HL-60 (cell line): ENCODE results near the gene LRRC30.

Source experiments
- DNase-seq, 2 experiments: peaks; one replicate each; pipeline ENCODE4 v3.0.0-alpha.2; 2010 to 2020; ENCODE audit warnings: low read depth in 1 of 2, low spot score in 1 of 2
- H3K27ac ChIP-seq: fragments of 250-450 bp; sonication (Bioruptor Pico); replicated peaks from 2 replicates; pipeline ENCODE4 v1.5.1; 2020; ENCODE audit warnings: mild to moderate bottlenecking, moderate library complexity
- H3K27me3 ChIP-seq: fragments of 250-450 bp; sonication (Bioruptor Pico); 2 replicates; pipeline ENCODE4 v1.5.1; 2021; ENCODE audit warnings: mild to moderate bottlenecking, moderate library complexity; ENCODE audit not compliant: insufficient read depth, poor library complexity, severe bottlenecking
- H3K4me3 ChIP-seq: replicated peaks from 2 replicates; pipeline ENCODE4 v1.5.1; 2011; ENCODE audit warnings: mild to moderate bottlenecking, control low read depth, low read length; ENCODE audit not compliant: insufficient read depth
- GABPA ChIP-seq: IDR thresholded peaks from 2 replicates; pipeline ENCODE4 v1.6.1; 2012; ENCODE audit warnings: low read depth
- POLR2AphosphoS5 ChIP-seq: IDR thresholded peaks from 2 replicates; pipeline ENCODE4 v1.6.1; 2012; ENCODE audit warnings: low read depth
- SPI1 ChIP-seq: IDR thresholded peaks from 2 replicates; pipeline ENCODE4 v1.6.1; 2012; ENCODE audit warnings: low read depth, mild to moderate bottlenecking, borderline replicate concordance
- TF ChIP-seq, protein P1 (sequence below): IDR thresholded peaks from 2 replicates; pipeline ENCODE4 v1.6.1; 2012; ENCODE audit warnings: low read depth; ENCODE audit not compliant: insufficient replicate concordance
- TF ChIP-seq, protein P2 (sequence below): IDR thresholded peaks from one replicate; pipeline ENCODE4 v1.5.1; 2011; ENCODE audit warnings: low read length, control low read depth, inconsistent platforms; ENCODE audit not compliant: insufficient read depth

Gene LRRC30

DNA sequence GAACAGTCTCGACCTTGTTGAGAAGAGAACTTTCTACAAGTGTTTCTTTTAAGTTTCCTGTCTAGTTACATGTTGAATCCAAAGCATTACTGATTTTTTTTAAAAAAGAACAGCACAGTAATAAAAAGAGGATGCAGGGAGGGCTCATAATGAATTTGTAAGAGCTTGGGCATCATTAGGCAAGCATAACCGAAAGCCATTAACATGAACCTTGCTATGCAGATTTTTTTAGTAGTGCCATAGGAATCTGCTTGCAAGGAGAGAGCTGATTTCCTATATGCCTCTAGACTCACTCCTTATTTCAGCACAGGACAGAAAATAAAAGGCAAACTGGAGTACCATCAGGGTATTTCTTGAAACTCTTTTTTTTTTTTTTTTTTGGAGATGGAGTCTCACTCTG lies 5.2 kb downstream of the LRRC30 start:
- Histone ChIP-seq H3K27ac (no peak overlapping the region), H3K27me3 (no peaks in the 10 kb centered on the region), H3K4me3 (no peak overlapping the region)
- TF ChIP-seq, protein P1, sequence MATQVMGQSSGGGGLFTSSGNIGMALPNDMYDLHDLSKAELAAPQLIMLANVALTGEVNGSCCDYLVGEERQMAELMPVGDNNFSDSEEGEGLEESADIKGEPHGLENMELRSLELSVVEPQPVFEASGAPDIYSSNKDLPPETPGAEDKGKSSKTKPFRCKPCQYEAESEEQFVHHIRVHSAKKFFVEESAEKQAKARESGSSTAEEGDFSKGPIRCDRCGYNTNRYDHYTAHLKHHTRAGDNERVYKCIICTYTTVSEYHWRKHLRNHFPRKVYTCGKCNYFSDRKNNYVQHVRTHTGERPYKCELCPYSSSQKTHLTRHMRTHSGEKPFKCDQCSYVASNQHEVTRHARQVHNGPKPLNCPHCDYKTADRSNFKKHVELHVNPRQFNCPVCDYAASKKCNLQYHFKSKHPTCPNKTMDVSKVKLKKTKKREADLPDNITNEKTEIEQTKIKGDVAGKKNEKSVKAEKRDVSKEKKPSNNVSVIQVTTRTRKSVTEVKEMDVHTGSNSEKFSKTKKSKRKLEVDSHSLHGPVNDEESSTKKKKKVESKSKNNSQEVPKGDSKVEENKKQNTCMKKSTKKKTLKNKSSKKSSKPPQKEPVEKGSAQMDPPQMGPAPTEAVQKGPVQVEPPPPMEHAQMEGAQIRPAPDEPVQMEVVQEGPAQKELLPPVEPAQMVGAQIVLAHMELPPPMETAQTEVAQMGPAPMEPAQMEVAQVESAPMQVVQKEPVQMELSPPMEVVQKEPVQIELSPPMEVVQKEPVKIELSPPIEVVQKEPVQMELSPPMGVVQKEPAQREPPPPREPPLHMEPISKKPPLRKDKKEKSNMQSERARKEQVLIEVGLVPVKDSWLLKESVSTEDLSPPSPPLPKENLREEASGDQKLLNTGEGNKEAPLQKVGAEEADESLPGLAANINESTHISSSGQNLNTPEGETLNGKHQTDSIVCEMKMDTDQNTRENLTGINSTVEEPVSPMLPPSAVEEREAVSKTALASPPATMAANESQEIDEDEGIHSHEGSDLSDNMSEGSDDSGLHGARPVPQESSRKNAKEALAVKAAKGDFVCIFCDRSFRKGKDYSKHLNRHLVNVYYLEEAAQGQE: no peak
- TF ChIP-seq POLR2AphosphoS5: no peak
- no peak for TF ChIP-seq SPI1
- TF ChIP-seq, protein P2, sequence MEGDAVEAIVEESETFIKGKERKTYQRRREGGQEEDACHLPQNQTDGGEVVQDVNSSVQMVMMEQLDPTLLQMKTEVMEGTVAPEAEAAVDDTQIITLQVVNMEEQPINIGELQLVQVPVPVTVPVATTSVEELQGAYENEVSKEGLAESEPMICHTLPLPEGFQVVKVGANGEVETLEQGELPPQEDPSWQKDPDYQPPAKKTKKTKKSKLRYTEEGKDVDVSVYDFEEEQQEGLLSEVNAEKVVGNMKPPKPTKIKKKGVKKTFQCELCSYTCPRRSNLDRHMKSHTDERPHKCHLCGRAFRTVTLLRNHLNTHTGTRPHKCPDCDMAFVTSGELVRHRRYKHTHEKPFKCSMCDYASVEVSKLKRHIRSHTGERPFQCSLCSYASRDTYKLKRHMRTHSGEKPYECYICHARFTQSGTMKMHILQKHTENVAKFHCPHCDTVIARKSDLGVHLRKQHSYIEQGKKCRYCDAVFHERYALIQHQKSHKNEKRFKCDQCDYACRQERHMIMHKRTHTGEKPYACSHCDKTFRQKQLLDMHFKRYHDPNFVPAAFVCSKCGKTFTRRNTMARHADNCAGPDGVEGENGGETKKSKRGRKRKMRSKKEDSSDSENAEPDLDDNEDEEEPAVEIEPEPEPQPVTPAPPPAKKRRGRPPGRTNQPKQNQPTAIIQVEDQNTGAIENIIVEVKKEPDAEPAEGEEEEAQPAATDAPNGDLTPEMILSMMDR: no peak
- no peak for TF ChIP-seq GABPA
- no peak for DNase-seq

DNA sequence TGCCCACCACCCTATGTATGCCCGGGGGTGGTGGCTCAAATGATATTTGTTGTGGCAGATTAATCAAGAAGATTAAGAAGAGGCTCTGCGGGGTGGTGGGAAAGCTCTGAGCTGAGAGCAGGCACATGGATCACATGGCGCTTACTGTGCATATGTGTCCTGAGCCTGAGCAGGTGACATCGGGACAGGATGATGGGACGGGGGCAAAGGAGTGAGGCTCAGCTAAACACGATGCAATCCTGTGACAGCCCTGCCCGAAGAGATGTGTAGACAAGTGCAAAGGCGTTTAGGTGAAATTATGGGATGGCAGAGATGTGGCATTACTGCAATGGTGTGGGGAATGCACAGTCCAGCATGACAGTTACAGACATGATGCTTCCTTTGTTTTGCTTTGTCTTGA lies 6.0 kb downstream of the LRRC30 start:
- no peaks in the 10 kb centered on the region for H3K27me3 ChIP-seq
- DNase-seq: no peak
- TF ChIP-seq, protein P1: no peak
- H3K4me3 ChIP-seq: no peak overlapping the region
- H3K27ac ChIP-seq: no peak overlapping the region

DNA sequence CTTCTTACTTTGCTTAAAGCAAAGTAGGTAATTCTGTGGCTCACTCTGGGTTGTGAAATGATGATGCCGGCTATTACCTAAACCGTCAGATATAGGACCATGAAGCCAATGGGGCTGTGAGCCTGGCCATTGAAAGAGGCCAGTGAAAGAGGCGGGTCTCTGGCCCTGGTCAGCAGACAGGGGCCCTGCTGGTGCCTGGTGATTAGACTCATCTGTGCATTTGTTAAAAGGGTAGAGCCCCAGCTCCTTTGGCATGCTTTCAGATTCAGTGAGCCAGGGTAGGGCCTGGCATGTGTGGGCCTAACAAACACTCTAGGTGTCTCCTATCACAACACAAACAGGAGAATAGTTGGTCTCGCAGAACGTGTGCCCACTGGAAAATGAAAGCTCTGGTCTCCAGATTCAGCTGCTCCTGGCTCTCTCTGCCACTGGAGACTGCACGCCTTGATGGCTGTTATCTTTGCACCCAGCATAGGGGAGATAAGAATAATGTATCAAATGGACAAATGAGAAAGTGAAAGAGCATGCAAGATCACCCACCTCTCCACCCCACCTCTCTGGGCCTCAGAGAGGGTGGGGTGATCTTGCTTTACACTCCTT lies 6.9 kb downstream of the LRRC30 start:
- no peak for DNase-seq
- H3K4me3 ChIP-seq: no peak overlapping the region
- H3K27ac ChIP-seq: no peak overlapping the region
- no peaks in the 10 kb centered on the region for H3K27me3 ChIP-seq
- TF ChIP-seq, protein P1: no peak
- TF ChIP-seq GABPA: no peak
- no peak for TF ChIP-seq POLR2AphosphoS5
- TF ChIP-seq, protein P2: no peak
- no peak for TF ChIP-seq SPI1
